ENCODE data around the gene C4orf51.

Gene C4orf51

DNA sequence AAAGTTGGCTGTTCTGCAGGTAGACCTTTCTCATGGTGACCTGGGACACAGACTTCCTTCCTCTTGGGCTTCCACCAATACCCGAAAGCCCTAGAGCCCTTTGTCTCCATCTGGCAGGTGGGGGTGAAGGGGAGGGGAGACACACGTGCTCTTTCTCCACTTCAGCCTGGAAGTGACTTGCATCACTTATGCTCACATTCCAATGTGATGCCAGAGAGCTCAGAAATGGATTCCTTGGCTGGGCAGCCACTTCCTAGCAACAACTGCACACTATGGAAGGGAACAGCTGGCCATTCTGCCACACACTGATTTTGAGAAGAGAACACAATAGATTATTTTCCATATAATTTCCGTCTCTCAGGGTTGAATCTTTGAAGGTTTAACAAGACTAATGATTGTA, 36.3 kb downstream of the C4orf51 start:
- no peak for DNase-seq

- DNase-seq = no peak
These were observed 36.8 kb downstream of the C4orf51 start for GRCh38 chr4:145716661-145717200.

GRCh38 chr4:145719752-145720624, 40.0 kb downstream of the C4orf51 start:
- no peak for DNase-seq

DNA sequence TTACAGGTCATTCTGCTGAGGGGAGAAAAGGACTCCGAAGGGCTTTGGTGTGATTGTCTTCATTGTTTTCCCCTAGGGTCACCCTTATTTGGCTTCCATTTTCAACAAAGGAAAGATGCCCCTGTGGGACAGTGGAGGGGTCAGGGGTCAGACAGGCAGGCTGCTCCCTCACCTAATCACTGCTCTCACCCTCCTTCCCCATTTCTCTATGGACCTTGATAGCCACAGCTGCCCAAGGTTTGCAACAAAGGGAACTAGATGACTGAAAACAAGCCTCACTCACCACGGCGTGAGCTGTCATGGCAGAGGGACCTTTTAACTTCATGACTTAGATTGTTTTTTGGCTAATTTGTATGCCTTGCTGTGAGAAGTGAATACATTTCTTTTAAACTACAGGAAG, 40.7 kb downstream of the C4orf51 start:
- DNase-seq = no peak

GRCh38 chr4:145722561-145722960, 42.6 kb downstream of the C4orf51 start:
- DNase-seq = no peak

DNA sequence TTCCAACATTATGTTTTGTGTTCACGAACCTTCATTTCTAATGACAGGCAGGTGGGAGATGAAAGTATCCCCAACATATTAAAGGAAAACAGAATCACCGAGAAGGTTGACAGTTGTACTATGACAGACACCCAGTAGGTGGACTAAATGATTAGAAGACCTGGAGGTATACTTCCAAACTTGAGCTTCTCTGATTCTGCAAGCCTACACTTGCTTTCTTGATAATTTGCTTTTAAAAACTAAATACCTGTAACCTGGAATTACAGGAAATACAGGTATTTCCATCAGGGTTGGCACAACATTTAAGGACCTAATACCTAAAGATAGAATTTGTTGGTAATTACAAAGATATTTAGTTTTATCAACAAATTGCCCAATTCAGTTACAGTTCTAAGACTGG, 43.4 kb downstream of the C4orf51 start:
- DNase-seq = no peak

- no peak for DNase-seq
These were observed 50.1 kb downstream of the C4orf51 start for GRCh38 chr4:145730026-145730425.

DNA sequence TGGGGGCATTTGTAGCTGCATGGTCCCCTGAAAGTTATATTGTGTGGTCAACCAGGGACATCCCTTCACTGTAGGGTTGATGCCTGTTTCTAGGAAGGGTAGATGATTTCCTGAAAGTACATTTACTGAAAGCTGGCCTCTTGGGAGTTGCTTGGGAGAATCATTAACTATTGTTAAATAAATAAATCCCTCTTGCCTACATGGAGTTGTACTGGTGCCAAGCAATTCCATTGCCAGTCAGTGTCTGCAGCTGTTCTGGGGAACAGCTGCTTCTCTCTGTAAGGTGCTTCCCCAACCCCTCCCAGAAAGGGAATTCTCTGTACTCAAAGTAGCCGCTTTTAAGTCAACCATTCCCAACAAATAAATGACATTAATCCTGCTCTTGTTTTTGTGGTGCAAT, 51.1 kb downstream of the C4orf51 start:
- DNase-seq = peak; percentile 11

DNA sequence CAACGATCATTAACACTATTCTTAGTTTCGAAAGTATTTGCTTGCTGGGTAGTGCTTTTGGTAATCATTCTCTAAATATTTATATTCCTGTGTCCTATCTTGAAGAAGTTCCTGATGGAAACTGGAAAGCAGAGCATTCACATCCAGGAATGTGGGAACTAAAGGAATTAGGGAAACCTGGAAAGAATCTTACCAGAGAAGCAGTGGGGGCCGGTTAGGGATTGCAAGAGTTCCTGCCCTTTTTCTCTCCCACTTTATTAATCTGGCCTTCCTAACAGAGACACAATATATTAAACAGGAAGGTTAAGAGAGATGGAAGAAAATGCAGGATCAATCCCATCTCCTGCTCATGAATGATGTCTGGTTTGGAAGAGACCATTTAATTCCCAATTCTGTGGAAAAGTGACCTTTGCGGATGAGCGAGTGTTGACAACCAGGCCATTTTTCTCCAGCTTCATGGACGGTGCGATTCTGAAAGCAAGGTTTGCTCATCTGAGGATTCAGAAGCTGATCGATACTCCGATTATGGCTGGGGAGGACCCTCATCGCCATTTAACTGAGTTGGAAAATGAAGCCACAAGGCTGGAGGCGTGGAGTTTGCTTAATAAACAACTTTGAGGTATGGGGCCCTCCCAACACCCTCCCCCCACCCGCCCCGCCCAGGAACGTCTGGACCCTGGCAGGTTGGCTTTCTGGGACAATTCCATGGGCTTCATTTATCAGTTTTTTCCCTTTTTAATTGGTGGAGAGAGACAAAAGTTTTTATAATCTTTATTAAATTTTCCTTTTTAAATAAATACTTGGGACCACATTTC, 52.3 kb downstream of the C4orf51 start:
- DNase-seq = peak; percentile 36

- peak; percentile 90 for DNase-seq
These were observed 53.2 kb downstream of the C4orf51 start for GRCh38 chr4:145732895-145733880.

- no peak for DNase-seq
These were observed 54.1 kb downstream of the C4orf51 start for GRCh38 chr4:145734031-145734430.

DNA sequence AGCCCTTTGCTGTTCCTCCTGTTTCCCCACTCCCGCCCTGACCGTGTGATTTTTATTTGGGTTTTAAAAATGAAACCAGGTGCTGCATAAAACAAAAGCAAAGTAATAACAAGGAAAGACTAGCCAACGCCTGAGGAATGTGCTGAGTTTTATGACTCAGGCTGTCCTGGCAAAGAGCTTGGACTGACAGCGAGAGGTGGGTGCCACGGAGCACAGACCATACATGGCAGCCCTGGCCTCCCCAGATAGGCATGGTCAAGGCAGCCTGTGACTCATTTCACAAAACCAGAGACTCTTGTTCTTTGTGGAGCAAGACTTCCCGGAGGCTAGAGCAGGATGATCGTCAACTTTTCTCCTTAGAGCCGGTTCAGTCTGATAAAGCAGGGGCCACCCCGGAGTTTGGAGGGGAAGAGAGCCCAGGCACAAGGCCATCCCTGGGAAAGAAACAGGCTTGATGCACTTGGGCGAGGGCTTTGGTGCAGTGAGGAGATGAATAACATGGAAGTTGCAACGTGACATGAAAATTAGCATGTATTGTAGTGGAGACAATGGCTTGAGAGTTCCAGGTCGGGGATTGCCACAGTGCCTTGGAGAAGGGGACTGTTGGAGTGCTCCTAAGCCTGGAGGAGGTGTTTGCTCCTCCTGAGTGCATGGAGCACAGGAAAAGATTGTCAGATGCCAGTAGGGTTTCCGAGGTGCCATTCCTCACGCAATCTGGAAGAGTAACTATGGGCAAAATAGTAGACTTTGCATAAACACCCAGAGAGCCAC, 54.8 kb downstream of the C4orf51 start:
- no peak for DNase-seq

- no peak for DNase-seq
These were observed 55.4 kb downstream of the C4orf51 start for GRCh38 chr4:145735347-145735675.

DNA sequence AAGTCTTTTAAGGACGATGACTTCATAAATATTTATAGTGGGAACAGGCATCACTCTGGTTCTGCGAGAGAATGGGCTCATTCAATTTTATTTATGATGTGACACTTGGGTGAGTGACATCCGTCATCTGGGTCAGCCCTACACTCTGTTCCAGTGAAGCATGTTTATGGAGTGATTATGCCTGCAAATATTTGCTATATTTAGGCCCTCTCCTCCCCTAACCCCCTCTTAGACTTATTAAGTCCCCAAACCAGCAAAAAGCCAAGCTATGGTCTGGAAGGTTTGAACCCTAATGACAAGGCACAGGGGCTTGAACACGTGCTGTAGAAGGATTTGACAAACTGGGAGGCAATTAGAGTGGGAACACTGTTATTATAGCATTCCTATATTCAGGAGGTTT, 55.9 kb downstream of the C4orf51 start:
- DNase-seq = no peak

DNA sequence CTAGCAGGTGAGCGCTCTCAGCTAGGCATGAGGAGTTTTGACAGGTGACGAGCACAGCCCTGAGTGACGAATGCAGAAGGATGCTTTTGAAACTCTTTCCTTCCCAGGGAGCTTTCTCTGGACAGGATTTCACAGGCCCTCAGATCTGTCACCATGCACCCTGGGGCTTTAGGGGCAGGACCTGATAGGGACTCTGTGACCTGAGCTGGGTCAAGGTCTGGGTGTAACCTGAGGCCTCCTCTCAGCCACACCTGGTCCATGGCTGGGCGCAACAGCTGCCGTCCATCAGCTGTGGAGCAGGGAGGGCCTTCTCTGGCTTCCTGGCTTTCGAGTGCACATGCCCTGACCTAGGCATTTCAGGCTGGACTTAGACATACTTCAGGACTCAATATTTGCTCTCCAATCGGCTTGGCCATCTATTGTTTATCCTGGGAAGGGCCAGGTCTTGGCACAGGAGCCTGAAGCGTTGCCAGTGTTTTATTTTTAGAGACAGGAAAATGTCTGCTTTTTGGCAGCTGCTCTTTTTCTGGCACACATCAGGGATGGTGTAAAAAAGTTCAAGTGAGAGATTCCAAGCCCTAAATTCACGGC, 56.4 kb downstream of the C4orf51 start:
- peak; percentile 59 for DNase-seq

- DNase-seq = no peak
These were observed 59.9 kb downstream of the C4orf51 start for GRCh38 chr4:145739845-145740244.

- DNase-seq = no peak
These were observed 60.9 kb downstream of the C4orf51 start for GRCh38 chr4:145740806-145741205.

GRCh38 chr4:145743641-145744040, 63.7 kb downstream of the C4orf51 start:
- DNase-seq = no peak

DNA sequence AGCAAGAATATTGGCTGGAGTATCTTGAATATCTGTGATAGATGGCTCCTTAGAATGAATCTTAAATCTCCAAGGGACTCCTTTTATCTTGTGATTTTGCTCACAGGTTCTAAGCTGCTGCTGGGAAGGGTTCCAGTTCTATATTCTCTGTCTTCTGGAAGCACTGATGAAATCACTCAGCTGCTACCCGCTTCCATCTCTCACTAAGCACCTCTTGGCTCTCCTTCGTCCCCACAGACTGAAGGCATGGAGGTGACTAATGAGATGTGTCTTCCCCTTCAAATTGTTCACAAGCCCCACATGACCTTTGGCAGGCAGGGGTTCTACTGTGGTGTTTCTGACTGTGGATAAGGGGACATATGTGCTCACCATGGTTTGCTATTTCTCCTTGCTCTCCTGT, 75.9 kb downstream of the C4orf51 start:
- DNase-seq = no peak

DNA sequence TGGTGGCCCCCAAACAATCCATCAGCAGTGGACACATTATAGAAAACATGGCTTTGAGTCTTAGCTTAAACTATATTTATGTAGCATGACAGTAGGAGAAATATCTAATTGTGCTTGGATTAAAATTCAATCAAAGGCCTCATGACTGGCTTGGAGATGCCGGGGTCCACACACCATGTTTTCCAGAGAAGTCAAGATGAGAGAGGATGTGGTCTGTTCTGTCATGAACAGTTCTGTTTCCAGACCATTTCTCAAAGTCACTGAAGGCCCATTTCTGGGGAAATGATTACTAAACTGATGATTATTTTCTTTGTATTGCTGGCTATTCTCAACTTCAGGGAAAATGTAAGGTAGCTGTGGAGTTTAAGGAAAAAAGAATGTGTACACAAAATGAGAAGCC, 76.3 kb downstream of the C4orf51 start:
- no peak for DNase-seq

GRCh38 chr4:145757188-145757587, 77.2 kb downstream of the C4orf51 start:
- DNase-seq = no peak

GRCh38 chr4:145760176-145760575, 80.2 kb downstream of the C4orf51 start:
- DNase-seq = no peak
